K562 (cell line): ENCODE results near the gene GANAB. TPM values are rescaled to one million over a fixed set of nuclear protein-coding genes. Genes with fewer than 3 reads are reported as not detected.

Experiments
- ATAC-seq: fragments of 200-7000 bp; cut with Tn5 transposase; 3 replicates; pipeline ENCODE4 v1.9.1; 2020; ENCODE audit warnings: moderate library complexity
- BruUV-seq: library from RNA; stranded (reverse); fragments of 400-500 nt; replicated peaks from 2 replicates; lab custom pipeline; 2021; lab: Mats Ljungman, UMichigan
- CTCF ChIA-PET: fragments of 300-600 bp; formaldehyde crosslinking; extraction: SDS; loops from one replicate; lab custom pipeline; 2021; ENCODE audit warnings: low intra/inter-chr PET ratio; lab: Yijun Ruan, JAX
- POLR2A ChIA-PET: fragments of 300-600, 350-650 bp; sonication (Branson Sonifier 250); formaldehyde crosslinking; extraction: SDS; loops from one replicate; lab custom pipeline; 2021; ENCODE audit warnings: antibody characterized with exemption, inconsistent platforms; lab: Yijun Ruan, JAX
- DNase-seq, 4 experiments: peaks; one replicate each; pipeline versions ENCODE4 v3.0.0 to v3.0.0-alpha.2; 2011 to 2018; ENCODE audit warnings: low spot score in 3 of 4, mixed read lengths in 3 of 4; ENCODE audit errors: extremely low read depth in 1 of 4
- FAIRE-seq: peaks from 2 replicates; lab custom pipeline; 2011; peaks lifted over from hg19 to GRCh38; lab: Jason Lieb, UNC
- H2AFZ ChIP-seq: 2 replicates; pipeline ENCODE4 v1.6.0; 2011; ENCODE audit warnings: low read depth, low read length, control low read depth, inconsistent platforms
- H3K27ac ChIP-seq: fragments of 200-600 bp; 3 replicates; pipeline ENCODE4 v1.8.0; 2011; ENCODE audit warnings: low read depth, mild to moderate bottlenecking, control low read depth, inconsistent platforms, low read length, moderate library complexity, mixed read lengths; ENCODE audit errors: extremely low read depth
- H3K27me3 ChIP-seq, 2 experiments: fragments of 300-600 bp in 1 of 2; 2 replicates in 1 of 2; 3 replicates in 1 of 2; pipeline versions ENCODE4 v1.6.0 to v1.8.0; 2011; ENCODE audit warnings: inconsistent platforms in 2 of 2, low read length in 2 of 2, mild to moderate bottlenecking in 1 of 2, mixed read lengths in 1 of 2, moderate library complexity in 1 of 2; ENCODE audit not compliant: control insufficient read depth in 2 of 2, insufficient read depth in 2 of 2
- H3K36me3 ChIP-seq: fragments of 300-600 bp; 3 replicates; pipeline ENCODE4 v1.8.0; 2011; ENCODE audit warnings: mild to moderate bottlenecking, low read length, inconsistent platforms; ENCODE audit not compliant: control insufficient read depth, insufficient read depth
- H3K4me1 ChIP-seq, 2 experiments: fragments of 200-600 bp in 1 of 2; replicated peaks in 1 of 2; 2 replicates in 1 of 2; 3 replicates in 1 of 2; pipeline versions ENCODE4 v1.5.1 to v1.8.0; 2011; ENCODE audit warnings: inconsistent platforms in 2 of 2, low read length in 2 of 2, mild to moderate bottlenecking in 1 of 2, mixed read lengths in 1 of 2, moderate library complexity in 1 of 2; ENCODE audit not compliant: control insufficient read depth in 2 of 2, insufficient read depth in 2 of 2
- H3K4me2 ChIP-seq: 2 replicates; pipeline ENCODE4 v1.6.1; 2011; ENCODE audit warnings: low read length, control low read depth, inconsistent platforms, mixed read lengths; ENCODE audit not compliant: insufficient read depth
- H3K4me3 ChIP-seq: fragments of 200-600 bp; sonication (generic), shearing (Covaris generic); 2 replicates; pipeline ENCODE4 v1.5.1; 2016; ENCODE audit warnings: control low read depth, inconsistent platforms
- H3K79me2 ChIP-seq: fragments of 200-600 bp; 3 replicates; pipeline ENCODE4 v1.8.0; 2011; ENCODE audit warnings: low read length, inconsistent platforms; ENCODE audit not compliant: control insufficient read depth, insufficient read depth
- H3K9ac ChIP-seq, 2 experiments: 2 replicates each; pipeline versions ENCODE4 v1.6.0 to v1.6.1; 2011; ENCODE audit warnings: low read depth in 2 of 2, low read length in 2 of 2, control low read depth in 1 of 2, inconsistent platforms in 1 of 2, mild to moderate bottlenecking in 1 of 2, mixed read lengths in 1 of 2; ENCODE audit not compliant: insufficient read depth in 1 of 2
- H3K9me1 ChIP-seq: one replicate; pipeline ENCODE4 v1.6.0; 2011; ENCODE audit warnings: inconsistent platforms, mild to moderate bottlenecking, low read length, moderate library complexity; ENCODE audit not compliant: control insufficient read depth, insufficient read depth
- H3K9me3 ChIP-seq: replicated peaks from 2 replicates; pipeline ENCODE4 v1.5.1; 2011; ENCODE audit warnings: low read depth, low read length, inconsistent platforms; ENCODE audit not compliant: control insufficient read depth, insufficient read depth
- H4K20me1 ChIP-seq: replicated peaks from 2 replicates; pipeline ENCODE4 v1.6.1; 2011; ENCODE audit warnings: low read length, inconsistent platforms, mixed read lengths; ENCODE audit not compliant: control insufficient read depth, insufficient read depth
- CBX3 ChIP-seq, 2 experiments: IDR thresholded peaks; 1 replicate in 1 of 2; 2 replicates in 1 of 2; pipeline ENCODE4 v1.6.1; 2012; ENCODE audit warnings: inconsistent platforms in 2 of 2, low read length in 2 of 2, borderline replicate concordance in 1 of 2, control low read depth in 1 of 2
- HNRNPUL1 ChIP-seq: fragments of 200-400 bp; formaldehyde crosslinking; IDR thresholded peaks from 2 replicates; pipeline ENCODE4 v1.6.1; 2017; ENCODE audit warnings: low read length
- KLF6 ChIP-seq: fragments of 250-450 bp; sonication (Bioruptor Pico); IDR thresholded peaks from 2 replicates; pipeline ENCODE4 v1.4.0; 2020; ENCODE audit warnings: mild to moderate bottlenecking, moderate library complexity, borderline replicate concordance
- MECOM ChIP-seq: fragments of 250-450 bp; sonication (Bioruptor Pico); IDR thresholded peaks from 2 replicates; pipeline ENCODE4 v1.8.0; 2022; ENCODE audit warnings: inconsistent platforms
- MXD1 ChIP-seq: fragments of 250-450 bp; sonication (Bioruptor Pico); IDR thresholded peaks from 2 replicates; pipeline ENCODE4 v1.8.0; 2021; ENCODE audit warnings: borderline replicate concordance, mild to moderate bottlenecking, moderate library complexity; ENCODE audit not compliant: poor library complexity, severe bottlenecking
- NFIC ChIP-seq: fragments of 450-650 bp; IDR thresholded peaks from 2 replicates; pipeline ENCODE4 v1.6.1; 2017; ENCODE audit warnings: mild to moderate bottlenecking, inconsistent platforms
- PURB ChIP-seq: sonication (generic); formaldehyde crosslinking; IDR thresholded peaks from 2 replicates; pipeline ENCODE4 v1.9.0; 2021; ENCODE audit warnings: low read depth, mild to moderate bottlenecking, missing genetic modification reagents
- WGBS: fragments of 100-300 bp; shearing (Covaris generic); methylation state at CpG from one replicate; pipeline ENCODE4 v1.1.6; 2016; ENCODE audit warnings: low coverage, mixed read lengths; ENCODE audit not compliant: insufficient coverage; ENCODE audit errors: missing lambda C conversion rate; 5-methylcytosine and 5-hydroxymethylcytosine counted together
- in situ Hi-C: fragments of 300-500 bp; cut with MboI; formaldehyde crosslinking; loops from 4 replicates; pipeline ENCODE4 v1.15.0; 2018; ENCODE audit warnings: inconsistent platforms, mixed read lengths
- intact Hi-C: fragments of 100-400 bp; cut with micrococcal nuclease; formaldehyde crosslinking; loops from 2 replicates; pipeline ENCODE4 v1.14.2; 2022
- polyA plus RNA-seq, 8 experiments: library from polyadenylated mRNA; depleted of rRNA in 4 of 8; stranded (reverse) in 5 of 8; unstranded in 3 of 8; fragments of >200 nt; fragmentation: Nextera tagmentation in 2 of 8; fragmentation: Illumina TruSeq in 1 of 8; extraction: Ambion mirVana in 2 of 8; extraction: Trizol in 1 of 8; gene quantifications; 2 replicates each; pipeline versions ENCODE4 v1.2.1 to v1.2.3, GENCODE V29; 2011 to 2014; ENCODE audit warnings: inconsistent platforms in 1 of 8, missing spikeins in 1 of 8
- total RNA-seq, 7 experiments: library from RNA; depleted of rRNA in 6 of 7; stranded (reverse); fragments of >200 nt in 6 of 7; fragmentation: Illumina TruSeq in 2 of 7; extraction: Trizol in 2 of 7; gene quantifications; 2 replicates each; pipeline versions ENCODE4 v1.2.1 to v1.2.3, GENCODE V29; 2011 to 2021; ENCODE audit warnings: low replicate concordance in 1 of 7
- TF ChIP-seq, protein P1 (sequence below): fragments of 150-350 bp; conservative IDR thresholded peaks from 2 replicates; pipeline ENCODE4 v1.6.1; 2014; ENCODE audit warnings: low read length
- TF ChIP-seq, protein P2 (sequence below): fragments of 250-450 bp; sonication (Bioruptor Pico); IDR thresholded peaks from 2 replicates; pipeline ENCODE4 v1.4.0; 2020; ENCODE audit warnings: borderline replicate concordance

GANAB gene
- total and polyA plus RNA-seq, 9 of the 15 experiments (the other 6 are each of a cell fraction or from before 2014, with no cell fraction given), result 6.5 to 284 (median 161) TPM

DNA sequence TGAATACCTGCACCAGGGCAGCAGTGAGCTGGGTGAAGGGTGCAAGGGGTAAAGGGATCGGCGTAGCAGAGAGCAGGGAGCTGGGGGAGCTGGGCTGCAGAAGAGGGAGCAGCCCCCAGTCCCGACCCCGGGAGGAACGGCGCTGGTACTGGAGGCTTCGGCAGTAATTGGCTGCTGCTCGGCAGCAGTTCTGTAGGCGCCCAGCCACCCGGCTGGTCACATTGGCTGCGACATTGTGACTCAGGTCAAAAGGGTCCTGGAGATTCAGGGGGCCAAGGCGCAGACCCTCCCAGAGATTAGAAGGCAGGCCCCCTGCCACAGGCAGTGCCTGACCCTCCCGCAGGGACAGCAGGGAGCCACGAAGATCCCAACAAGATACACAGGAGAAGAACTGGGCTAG is 70.6 kb downstream of the GANAB start:
- ChIA-PET POLR2A (interaction anchor here (0.7 to 3.8 kb wide), 5 partner anchors 8 to 23 kb away, joined by 3 to 34 read pairs (median 13); partner anchors contain the start of gene TUT1), CTCF (no interaction called here)
- BruUV-seq, result no TSS peak
- no peak for DNase-seq
- no peak overlapping the region; the same call in 2 of the 3 replicates for H3K27ac ChIP-seq
- no peak for ATAC-seq
- H3K9ac ChIP-seq, result peak overlapping the region in 1 of 2 experiments; percentile 98; a peak in 2 of 4 replicates
- H3K27me3 ChIP-seq, result no peaks in the 10 kb centered on the region
- in situ Hi-C loops, result no loop called here
- peaks cover 76% of the 10 kb centered on the region for H3K36me3 ChIP-seq
- H3K9me1 ChIP-seq, result no peaks in the 10 kb centered on the region
- H3K4me3 ChIP-seq, result no peak overlapping the region
- H3K4me1 ChIP-seq, result peaks cover 19 to 37% of the 10 kb centered on the region in 2 experiments; a peak in 4 of 5 replicates
- intact Hi-C loops, result no loop called here
- H3K79me2 ChIP-seq, result peaks cover 45% of the 10 kb centered on the region
- no peaks in the 10 kb centered on the region for H3K9me3 ChIP-seq
- TF ChIP-seq MECOM, result no peak
- no peak for TF ChIP-seq MXD1 (CRISPR knock-in tag)
- no peak for TF ChIP-seq PURB (CRISPR knock-in tag)
- TF ChIP-seq, protein P1, sequence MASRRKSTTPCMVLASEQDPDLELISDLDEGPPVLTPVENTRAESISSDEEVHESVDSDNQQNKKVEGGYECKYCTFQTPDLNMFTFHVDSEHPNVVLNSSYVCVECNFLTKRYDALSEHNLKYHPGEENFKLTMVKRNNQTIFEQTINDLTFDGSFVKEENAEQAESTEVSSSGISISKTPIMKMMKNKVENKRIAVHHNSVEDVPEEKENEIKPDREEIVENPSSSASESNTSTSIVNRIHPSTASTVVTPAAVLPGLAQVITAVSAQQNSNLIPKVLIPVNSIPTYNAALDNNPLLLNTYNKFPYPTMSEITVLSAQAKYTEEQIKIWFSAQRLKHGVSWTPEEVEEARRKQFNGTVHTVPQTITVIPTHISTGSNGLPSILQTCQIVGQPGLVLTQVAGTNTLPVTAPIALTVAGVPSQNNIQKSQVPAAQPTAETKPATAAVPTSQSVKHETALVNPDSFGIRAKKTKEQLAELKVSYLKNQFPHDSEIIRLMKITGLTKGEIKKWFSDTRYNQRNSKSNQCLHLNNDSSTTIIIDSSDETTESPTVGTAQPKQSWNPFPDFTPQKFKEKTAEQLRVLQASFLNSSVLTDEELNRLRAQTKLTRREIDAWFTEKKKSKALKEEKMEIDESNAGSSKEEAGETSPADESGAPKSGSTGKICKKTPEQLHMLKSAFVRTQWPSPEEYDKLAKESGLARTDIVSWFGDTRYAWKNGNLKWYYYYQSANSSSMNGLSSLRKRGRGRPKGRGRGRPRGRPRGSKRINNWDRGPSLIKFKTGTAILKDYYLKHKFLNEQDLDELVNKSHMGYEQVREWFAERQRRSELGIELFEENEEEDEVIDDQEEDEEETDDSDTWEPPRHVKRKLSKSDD, result no peak
- no peak for TF ChIP-seq KLF6 (CRISPR knock-in tag)
- no peak for TF ChIP-seq CBX3 (IDR thresholded peaks at IDR 0.05; ENCODE audit: borderline replicate concordance in 1 of 2, low read length in 2 of 2)
- TF ChIP-seq HNRNPUL1, result no peak
- no peak for TF ChIP-seq NFIC
- TF ChIP-seq, protein P2, sequence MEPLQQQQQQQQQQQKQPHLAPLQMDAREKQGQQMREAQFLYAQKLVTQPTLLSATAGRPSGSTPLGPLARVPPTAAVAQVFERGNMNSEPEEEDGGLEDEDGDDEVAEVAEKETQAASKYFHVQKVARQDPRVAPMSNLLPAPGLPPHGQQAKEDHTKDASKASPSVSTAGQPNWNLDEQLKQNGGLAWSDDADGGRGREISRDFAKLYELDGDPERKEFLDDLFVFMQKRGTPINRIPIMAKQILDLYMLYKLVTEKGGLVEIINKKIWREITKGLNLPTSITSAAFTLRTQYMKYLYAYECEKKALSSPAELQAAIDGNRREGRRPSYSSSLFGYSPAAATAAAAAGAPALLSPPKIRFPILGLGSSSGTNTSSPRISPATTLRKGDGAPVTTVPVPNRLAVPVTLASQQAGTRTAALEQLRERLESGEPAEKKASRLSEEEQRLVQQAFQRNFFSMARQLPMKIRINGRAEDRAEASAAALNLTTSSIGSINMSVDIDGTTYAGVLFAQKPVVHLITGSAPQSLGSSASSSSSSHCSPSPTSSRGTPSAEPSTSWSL (CRISPR knock-in tag), result no peak
- TF ChIP-seq, all 486 proteins: peak for 0
- 90% methylated on average over 12 of the region's 14 CpGs for WGBS
- H3K4me2 ChIP-seq, result no peak overlapping the region
- peaks cover 3% of the 10 kb centered on the region; the same call in 1 of the 2 replicates for H4K20me1 ChIP-seq
- FAIRE-seq, result no peak
- no peak overlapping the region for H2AFZ ChIP-seq
